Measurements from ENCODE around the gene MYH8.

Gene MYH8

GRCh38 chr17:10421900-10422542 lies at the start of gene MYH8:
Gene MYH8, minus strand, starts transcription at chr17:10421950. Its CDS starts 1,723 bp downstream, at chr17:10420227.
- no peak for DNase-seq (ENCODE audit: low spot score)

GRCh38 chr17:10469459-10469858 lies 47.7 kb upstream of the MYH8 start, which contains the start of gene MYH4:
Gene MYH4, minus strand, starts transcription at chr17:10469559. Its CDS starts 2,814 bp downstream, at chr17:10466745.
- DNase-seq (ENCODE audit: low spot score), result no peak

GRCh38 chr17:10463402-10463801 lies 41.7 kb upstream of the MYH8 start:
- no peak for DNase-seq (ENCODE audit: low spot score)

- DNase-seq (ENCODE audit: low spot score), result no peak
Measured at GRCh38 chr17:10460062-10460461, 38.3 kb upstream of the MYH8 start.

- DNase-seq (ENCODE audit: low spot score), result no peak
Measured at GRCh38 chr17:10458701-10459100, 37.0 kb upstream of the MYH8 start.

GRCh38 chr17:10457952-10458351 lies 36.2 kb upstream of the MYH8 start:
- DNase-seq (ENCODE audit: low spot score), result no peak

GRCh38 chr17:10447026-10447931 lies 25.5 kb upstream of the MYH8 start:
- no peak for DNase-seq (ENCODE audit: low spot score)

GRCh38 chr17:10439816-10440215 lies 18.1 kb upstream of the MYH8 start:
- DNase-seq (ENCODE audit: low spot score), result no peak

GRCh38 chr17:10435096-10435495 lies 13.3 kb upstream of the MYH8 start:
- DNase-seq (ENCODE audit: low spot score), result no peak

- no peak for DNase-seq (ENCODE audit: low spot score)
Measured at GRCh38 chr17:10429421-10430045, 7.8 kb upstream of the MYH8 start.

GRCh38 chr17:10428781-10429180 lies 7.0 kb upstream of the MYH8 start:
- no peak for DNase-seq (ENCODE audit: low spot score)

GRCh38 chr17:10421211-10421610 lies 539 bp downstream of the MYH8 start:
- no peak for DNase-seq (ENCODE audit: low spot score)

- no peak for DNase-seq (ENCODE audit: low spot score)
Measured at GRCh38 chr17:10420811-10421210, 939 bp downstream of the MYH8 start.

- no peak for DNase-seq (ENCODE audit: low spot score)
Measured at GRCh38 chr17:10417431-10417830, 4.3 kb downstream of the MYH8 start.

- no peak for DNase-seq (ENCODE audit: low spot score)
Measured at GRCh38 chr17:10415161-10415560, 6.6 kb downstream of the MYH8 start.

- no peak for DNase-seq (ENCODE audit: low spot score)
Measured at GRCh38 chr17:10403589-10403988, 18.2 kb downstream of the MYH8 start.

GRCh38 chr17:10398352-10398751 lies 23.4 kb downstream of the MYH8 start:
- DNase-seq (ENCODE audit: low spot score), result peak; percentile 1

- DNase-seq (ENCODE audit: low spot score), result no peak
Measured at GRCh38 chr17:10396524-10397163, 25.1 kb downstream of the MYH8 start.

- DNase-seq (ENCODE audit: low spot score), result no peak
Measured at GRCh38 chr17:10394201-10394887, 27.4 kb downstream of the MYH8 start.

- no peak for DNase-seq (ENCODE audit: low spot score)
Measured at GRCh38 chr17:10392880-10393279, 28.9 kb downstream of the MYH8 start.

GRCh38 chr17:10385871-10386270 lies 35.9 kb downstream of the MYH8 start:
- DNase-seq (ENCODE audit: low spot score), result no peak

- DNase-seq (ENCODE audit: low spot score), result no peak
Measured at GRCh38 chr17:10384175-10384574, 37.6 kb downstream of the MYH8 start.

All from cerebellar cortex (tissue), 1 donor.